Colonic mucosa (tissue), 4 donors: ENCODE results near the gene NOB1. TPM values are rescaled to one million over a fixed set of nuclear protein-coding genes. Genes with fewer than 3 reads are reported as not detected.

Source experiments
- DNase-seq: peaks from one replicate; pipeline ENCODE4 v3.0.0-alpha.2; 2020
- H3K27ac ChIP-seq: fragments of 200-600 bp; one replicate; pipeline ENCODE4 v1.8.0; 2021
- H3K27me3 ChIP-seq: fragments of 200-600 bp; one replicate; pipeline ENCODE4 v1.8.0; 2021
- H3K36me3 ChIP-seq: fragments of 200-600 bp; one replicate; pipeline ENCODE4 v1.8.0; 2021
- H3K4me1 ChIP-seq: fragments of 200-600 bp; one replicate; pipeline ENCODE4 v1.8.0; 2021; ENCODE audit warnings: mild to moderate bottlenecking
- H3K4me3 ChIP-seq: fragments of 200-600 bp; one replicate; pipeline ENCODE4 v1.8.0; 2021
- H3K9ac ChIP-seq, 2 donors: one replicate each; pipeline ENCODE4 v1.7.0; 2013; ENCODE audit warnings: control low read depth in 2 of 2, low read depth in 2 of 2, low read length in 2 of 2
- H3K9me3 ChIP-seq: fragments of 200-600 bp; one replicate; pipeline ENCODE4 v1.8.0; 2021
- CTCF ChIP-seq: fragments of 200-600 bp; IDR thresholded peaks from one replicate; pipeline ENCODE4 v1.8.0; 2022; ENCODE audit warnings: antibody characterized with exemption, mild to moderate bottlenecking
- intact Hi-C: fragments of 100-400 bp; cut with DNase I; formaldehyde crosslinking; loops from one replicate; pipeline ENCODE4 v1.14.1; 2022
- total RNA-seq, 2 donors: library from RNA; stranded (reverse); fragmentation: NEBNext Ultra II Directional in 1 of 2; extraction: Animal tissue kit (Norgen Biotek cat#: 25700) in 1 of 2; gene quantifications; one replicate each; pipeline ENCODE4 v1.2.1, GENCODE V29; 2021
- donor health status: healthy.
- donor health status: DM: no; HTN: no; CAD: no.
- donor health status: DM: no; HTN: no; CAD: no.

The NOB1 gene
- 10 to 100 TPM; 36.3 to 45.8 TPM for total RNA-seq

DNA sequence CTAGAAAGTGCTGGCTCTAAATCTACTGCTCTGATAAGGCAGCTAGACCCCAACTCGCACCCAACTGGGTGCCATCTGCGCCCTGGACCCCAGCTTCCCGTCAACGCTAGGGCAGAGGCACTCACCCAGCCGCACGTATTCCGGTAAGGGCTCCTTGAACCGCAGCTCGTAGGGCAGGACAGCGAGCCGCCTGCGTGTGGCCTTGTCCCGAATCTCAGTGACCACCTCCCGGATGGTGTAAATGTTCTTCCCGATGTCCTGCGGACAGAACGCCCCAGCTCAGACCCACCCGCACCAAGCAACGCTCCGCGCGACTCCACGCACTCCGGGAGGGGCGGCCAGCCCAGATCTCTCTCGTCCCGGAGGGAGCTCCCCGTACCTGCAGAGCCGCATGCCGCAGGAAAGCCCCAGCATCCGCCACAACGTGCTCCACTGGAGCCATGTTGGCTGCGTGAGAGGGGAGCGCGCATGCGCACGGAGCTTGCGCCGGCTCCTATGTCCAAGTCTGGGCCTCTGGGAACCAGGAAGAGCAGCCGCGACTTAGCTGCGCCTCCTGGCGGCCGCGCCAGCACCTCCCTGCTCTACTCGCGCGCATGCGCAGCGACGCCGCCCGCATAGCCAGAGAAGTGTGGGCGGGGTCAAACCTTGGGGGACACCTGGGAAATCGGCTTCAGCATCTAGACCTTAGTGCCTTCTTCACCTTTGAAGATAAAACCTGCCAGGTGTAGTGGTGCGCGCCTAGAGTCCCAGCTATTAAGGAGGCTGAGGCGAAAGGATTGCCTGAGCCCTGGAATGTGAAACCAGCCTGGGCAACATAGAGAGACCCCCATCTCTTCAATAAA is at the start of gene NOB1:
Gene NOB1, minus strand, starts transcription at position 458 of the 842 bp plus-strand sequence. Its CDS starts 16 bp downstream, at position 442.
- peak; percentile 97 for TF ChIP-seq CTCF
- intact Hi-C loops = loop anchor here (2.0 kb wide), 1 partner anchor 46 kb away; no protein-coding TSS in a partner anchor
- no peaks in the 10 kb centered on the region for H3K9me3 ChIP-seq
- peak; percentile 95 for DNase-seq
- H3K27ac ChIP-seq = peak within 1 kb of the TSS; percentile 51
- peak within 1 kb of the TSS; percentile 75 to 94 for H3K9ac ChIP-seq
- peaks cover 8% of the 10 kb centered on the region for H3K36me3 ChIP-seq
- H3K4me1 ChIP-seq = no peaks in the 10 kb centered on the region
- H3K4me3 ChIP-seq = peak within 1 kb of the TSS; percentile 92
- H3K27me3 ChIP-seq = no peaks in the 10 kb centered on the region

DNA sequence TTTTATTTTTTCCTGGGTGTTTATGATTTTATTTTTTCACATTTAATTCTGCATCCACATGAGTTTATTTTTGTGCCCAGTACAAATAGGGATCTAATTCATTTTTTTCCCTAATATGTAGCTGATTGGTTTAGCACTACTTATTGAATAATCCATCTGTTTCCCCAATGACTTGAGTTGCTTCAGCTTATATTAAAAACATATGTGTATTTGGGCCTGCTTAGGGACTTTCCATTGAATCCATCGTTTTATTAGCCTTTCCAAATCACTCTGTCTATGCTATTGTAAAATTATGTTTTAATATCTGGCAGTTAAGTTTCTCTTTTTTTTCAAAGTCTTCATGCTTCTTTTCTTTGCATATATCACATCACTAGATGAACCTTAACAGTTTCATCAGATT is 49.6 kb upstream of the NOB1 start:
- Histone ChIP-seq H3K9me3 (no peaks in the 10 kb centered on the region), H3K27me3 (no peaks in the 10 kb centered on the region), H3K27ac (no peak overlapping the region), H3K4me1 (no peaks in the 10 kb centered on the region), H3K9ac (no peak overlapping the region), H3K36me3 (peaks cover 8% of the 10 kb centered on the region), H3K4me3 (no peak overlapping the region)
- no peak for DNase-seq
- intact Hi-C loops = no loop called here
- TF ChIP-seq CTCF = no peak

DNA sequence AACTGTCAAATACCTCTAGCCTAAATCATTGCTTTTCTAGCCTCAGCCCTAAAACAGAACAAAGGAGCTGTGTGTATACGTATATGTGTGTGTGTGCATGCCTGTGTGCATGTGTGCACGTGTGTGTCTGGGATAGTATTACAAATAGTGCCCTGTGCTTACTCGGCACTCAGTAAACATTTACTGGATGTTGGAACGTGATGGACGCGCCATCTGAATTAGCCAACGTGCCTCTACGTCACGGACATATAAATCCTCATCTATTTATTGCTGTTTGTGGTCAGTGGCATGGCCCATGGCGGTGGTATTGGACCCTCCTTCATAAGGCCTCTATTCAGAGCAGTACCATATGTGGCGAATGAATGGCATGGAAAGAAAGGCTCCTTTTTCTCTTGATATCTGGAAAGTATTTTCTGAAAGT is 44.9 kb upstream of the NOB1 start:
- peaks cover 11% of the 10 kb centered on the region for H3K36me3 ChIP-seq
- no peak overlapping the region for H3K9ac ChIP-seq
- no peak overlapping the region for H3K4me3 ChIP-seq
- no peak for DNase-seq
- no peak overlapping the region for H3K27ac ChIP-seq
- intact Hi-C loops = no loop called here
- H3K27me3 ChIP-seq = no peaks in the 10 kb centered on the region
- no peaks in the 10 kb centered on the region for H3K4me1 ChIP-seq
- TF ChIP-seq CTCF = no peak
- no peaks in the 10 kb centered on the region for H3K9me3 ChIP-seq

DNA sequence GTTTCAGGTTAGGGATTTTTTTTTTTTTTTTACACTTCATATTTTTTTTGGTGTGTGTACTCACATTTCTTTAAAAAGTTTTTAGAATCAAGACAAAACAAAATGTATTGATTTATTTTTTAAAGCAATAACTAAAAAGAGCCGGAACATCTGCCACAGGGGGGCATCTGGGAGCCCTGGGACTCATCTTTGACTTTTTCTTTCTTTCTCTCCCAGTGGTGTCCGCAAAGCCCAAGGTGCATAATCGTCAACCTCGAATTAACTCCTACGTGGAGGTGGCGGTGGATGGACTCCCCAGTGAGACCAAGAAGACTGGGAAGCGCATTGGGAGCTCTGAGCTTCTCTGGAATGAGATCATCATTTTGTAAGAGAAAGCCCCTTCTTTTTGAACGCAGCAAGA is 43.7 kb upstream of the NOB1 start:
- Histone ChIP-seq H3K27ac (no peak overlapping the region), H3K4me3 (no peak overlapping the region), H3K36me3 (peaks cover 11% of the 10 kb centered on the region), H3K27me3 (no peaks in the 10 kb centered on the region), H3K9ac (no peak overlapping the region), H3K9me3 (no peaks in the 10 kb centered on the region), H3K4me1 (no peaks in the 10 kb centered on the region)
- no peak for TF ChIP-seq CTCF
- DNase-seq = no peak
- intact Hi-C loops = no loop called here

DNA sequence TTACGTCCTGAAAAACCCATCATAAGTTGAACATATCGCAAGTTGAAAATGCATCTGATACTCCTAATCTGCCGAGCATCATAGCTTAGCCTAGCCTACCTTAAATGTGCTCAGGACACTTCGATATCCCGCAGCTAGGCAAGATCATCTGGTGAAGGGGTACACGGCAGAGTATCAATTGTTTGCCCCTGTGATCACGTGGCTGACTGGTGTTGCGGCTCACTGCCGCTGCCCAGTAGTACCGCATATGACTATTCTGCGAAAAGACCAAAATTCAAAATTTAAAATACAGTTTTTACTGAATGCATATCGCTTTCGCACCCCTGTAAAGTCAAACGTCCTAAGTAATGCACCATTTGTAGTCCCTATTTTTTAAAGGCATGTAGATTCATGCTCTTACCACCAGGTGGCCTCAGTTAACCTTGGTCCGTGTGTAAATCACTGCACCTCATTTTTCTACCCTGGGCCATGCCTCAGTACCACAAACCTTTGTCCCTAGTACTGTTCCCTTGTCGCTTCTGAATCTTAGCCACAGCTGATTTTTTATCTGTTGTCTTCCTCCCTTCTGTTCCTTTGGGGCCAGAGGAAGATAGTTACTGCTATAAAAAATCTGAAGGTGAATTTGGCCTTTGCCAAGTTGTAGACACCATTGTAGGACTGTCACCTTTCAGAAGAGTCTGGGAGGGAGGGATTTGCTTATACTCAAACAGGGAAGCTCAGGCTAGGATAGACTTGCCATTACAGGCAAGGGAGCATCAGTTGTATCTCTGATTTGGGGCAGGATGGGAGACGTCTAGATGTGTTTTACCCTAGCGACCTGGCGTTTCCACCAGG is 41.8 kb upstream of the NOB1 start:
- no peaks in the 10 kb centered on the region for H3K27me3 ChIP-seq
- intact Hi-C loops = loop anchor here (2.0 kb wide), 1 partner anchor 134 kb away; no protein-coding TSS in a partner anchor
- no peaks in the 10 kb centered on the region for H3K4me1 ChIP-seq
- no peak overlapping the region for H3K27ac ChIP-seq
- H3K36me3 ChIP-seq = peaks cover 11% of the 10 kb centered on the region
- no peak overlapping the region for H3K4me3 ChIP-seq
- H3K9ac ChIP-seq = no peak overlapping the region
- DNase-seq = peak; percentile 47
- H3K9me3 ChIP-seq = no peaks in the 10 kb centered on the region
- peak; percentile 86 for TF ChIP-seq CTCF
